HG02623 (cell line): ENCODE data around the gene ARL14.
A peak's percentile ranks its signal among the peaks of the same experiment; 100 is the strongest.

ENCODE experiments used
- ATAC-seq: cut with Tn5 transposase; IDR thresholded peaks from one replicate; pipeline ENCODE4 v1.9.1; 2021; ENCODE audit warnings: moderate library complexity; ENCODE audit not compliant: unreplicated experiment

Gene ARL14

GRCh38 chr3:160676547-160677303 lies at the start of gene ARL14:
Gene ARL14 (plus strand): TSS chr3:160677160. CDS start chr3:160677347, 187 bp downstream.
- no peak for ATAC-seq

- ATAC-seq, result no peak
Observed at GRCh38 chr3:160629491-160629890, 47.5 kb upstream of the ARL14 start.

- no peak for ATAC-seq
Observed at GRCh38 chr3:160633361-160634083, 43.4 kb upstream of the ARL14 start.

- ATAC-seq, result no peak
Observed at GRCh38 chr3:160635213-160635612, 41.7 kb upstream of the ARL14 start.

- no peak for ATAC-seq
Observed at GRCh38 chr3:160637086-160637485, 39.9 kb upstream of the ARL14 start.

GRCh38 chr3:160638184-160638583 lies 38.8 kb upstream of the ARL14 start:
- ATAC-seq, result no peak

- ATAC-seq, result no peak
Observed at GRCh38 chr3:160641665-160642309, 35.2 kb upstream of the ARL14 start.

GRCh38 chr3:160643994-160644393 lies 33.0 kb upstream of the ARL14 start:
- no peak for ATAC-seq

GRCh38 chr3:160644491-160644890 lies 32.5 kb upstream of the ARL14 start:
- no peak for ATAC-seq

- no peak for ATAC-seq
Observed at GRCh38 chr3:160648701-160649100, 28.3 kb upstream of the ARL14 start.

- ATAC-seq, result no peak
Observed at GRCh38 chr3:160649596-160649995, 27.4 kb upstream of the ARL14 start.

- no peak for ATAC-seq
Observed at GRCh38 chr3:160653512-160653911, 23.4 kb upstream of the ARL14 start.

GRCh38 chr3:160660902-160661301 lies 16.1 kb upstream of the ARL14 start:
- ATAC-seq, result no peak

- ATAC-seq, result no peak
Observed at GRCh38 chr3:160661660-160662059, 15.3 kb upstream of the ARL14 start.

- ATAC-seq, result no peak
Observed at GRCh38 chr3:160665231-160665630, 11.7 kb upstream of the ARL14 start.

- peak; percentile 96 for ATAC-seq
Observed at GRCh38 chr3:160665784-160666526, 11.0 kb upstream of the ARL14 start.

- ATAC-seq, result no peak
Observed at GRCh38 chr3:160667452-160667851, 9.5 kb upstream of the ARL14 start.

GRCh38 chr3:160668454-160668853 lies 8.5 kb upstream of the ARL14 start:
- no peak for ATAC-seq

- peak; percentile 95 for ATAC-seq
Observed at GRCh38 chr3:160671231-160671630, 5.7 kb upstream of the ARL14 start.

- ATAC-seq, result no peak
Observed at GRCh38 chr3:160671995-160672394, 5.0 kb upstream of the ARL14 start.

- ATAC-seq, result no peak
Observed at GRCh38 chr3:160673188-160673587, 3.8 kb upstream of the ARL14 start.
